ENCODE data around the gene APELA. TPM values are rescaled to one million over a fixed set of nuclear protein-coding genes. Genes with fewer than 3 reads are reported as not detected.

The APELA gene
- total and polyA plus RNA-seq, 2 donors (not counting 1 experiment from before 2014, with no cell fraction given) = not detected

- H3K27me3 ChIP-seq (replicated peaks in 1 of 4; ENCODE audit: control extremely low read depth in 1 of 4, control insufficient read depth in 3 of 4, insufficient read depth in 4 of 4, low read length in 3 of 4) = no peaks in the 10 kb centered on the region
- H3K36me3 ChIP-seq (replicated peaks in 1 of 2; ENCODE audit: control extremely low read depth in 1 of 2, control insufficient read depth in 1 of 2, extremely low read depth in 1 of 2, insufficient read depth in 2 of 2, low read length in 1 of 2) = no peaks in the 10 kb centered on the region
- ATAC-seq (ENCODE audit: low read depth) = no peak
- no peak overlapping the region for H3K9ac ChIP-seq (ENCODE audit: low read length)
- no peak overlapping the region for H3K4me3 Mint-ChIP-seq
- no peak overlapping the region for H3K27ac ChIP-seq (ENCODE audit: low read length in 2 of 2)
- no peak overlapping the region for H3K27ac Mint-ChIP-seq
- no peaks in the 10 kb centered on the region for H3K79me2 ChIP-seq (ENCODE audit: control insufficient read depth, insufficient read depth, low read length)
- no peak overlapping the region for H3K4me2 ChIP-seq (replicated peaks; ENCODE audit: low read depth, low read length, poor library complexity, severe bottlenecking)
- no peak overlapping the region for H3K4me3 ChIP-seq (ENCODE audit: control extremely low read depth in 1 of 5, extremely low read depth in 1 of 5, insufficient read depth in 1 of 5, low read depth in 2 of 5, low read length in 4 of 5)
- peaks cover 5% of the 10 kb centered on the region for H3K27me3 Mint-ChIP-seq
- no peaks in the 10 kb centered on the region for H3K4me1 Mint-ChIP-seq
- CTCF ChIA-PET = no interaction called here
- no peak overlapping the region for H2AFZ ChIP-seq (ENCODE audit: insufficient read depth, low read depth, low read length, poor library complexity, severe bottlenecking)
- H3K9me3 ChIP-seq (ENCODE audit: control extremely low read depth in 1 of 3, control insufficient read depth in 2 of 3, insufficient read depth in 1 of 3, low read length in 2 of 3) = no peaks in the 10 kb centered on the region
- no peak for TF ChIP-seq CTCF (IDR thresholded peaks at IDR 0.05)
- TF ChIP-seq EZH2 (IDR thresholded peaks at IDR 0.05; ENCODE audit: borderline replicate concordance, insufficient read depth, low read depth, low read length, poor library complexity, severe bottlenecking) = no peak
- POLR2A ChIA-PET = no interaction called here
- H4K20me1 ChIP-seq (ENCODE audit: control insufficient read depth, insufficient read depth, low read length, poor library complexity, severe bottlenecking) = no peaks in the 10 kb centered on the region
- H3K4me1 ChIP-seq (ENCODE audit: control insufficient read depth in 2 of 2, insufficient read depth in 2 of 2, low read length in 2 of 2) = no peaks in the 10 kb centered on the region
- intact Hi-C loops (cut with micrococcal nuclease) = no loop called here
- 57% methylated on average over 1 of the region's 2 CpGs for WGBS (ENCODE audit: insufficient coverage)
- H3K9me3 Mint-ChIP-seq (ENCODE audit: insufficient read depth) = no peaks in the 10 kb centered on the region
- DNase-seq = no peak
Measured at GRCh38 chr4:164847967-164848649, 28.9 kb upstream of the APELA start.

- H3K27me3 Mint-ChIP-seq = peaks cover 3% of the 10 kb centered on the region
- no peak overlapping the region for H2AFZ ChIP-seq (ENCODE audit: insufficient read depth, low read depth, low read length, poor library complexity, severe bottlenecking)
- no peaks in the 10 kb centered on the region for H3K79me2 ChIP-seq (ENCODE audit: control insufficient read depth, insufficient read depth, low read length)
- TF ChIP-seq EZH2 (IDR thresholded peaks at IDR 0.05; ENCODE audit: borderline replicate concordance, insufficient read depth, low read depth, low read length, poor library complexity, severe bottlenecking) (no peak), CTCF (IDR thresholded peaks at IDR 0.05) (no peak)
- no peak for DNase-seq
- H3K27ac Mint-ChIP-seq = no peak overlapping the region
- no peak overlapping the region for H3K4me3 ChIP-seq (ENCODE audit: control extremely low read depth in 1 of 5, extremely low read depth in 1 of 5, insufficient read depth in 1 of 5, low read depth in 2 of 5, low read length in 4 of 5)
- no peaks in the 10 kb centered on the region for H3K4me1 ChIP-seq (ENCODE audit: control insufficient read depth in 2 of 2, insufficient read depth in 2 of 2, low read length in 2 of 2)
- H3K4me3 Mint-ChIP-seq = no peak overlapping the region
- H3K9me3 Mint-ChIP-seq (ENCODE audit: insufficient read depth) = no peaks in the 10 kb centered on the region
- POLR2A ChIA-PET = no interaction called here
- no peaks in the 10 kb centered on the region for H4K20me1 ChIP-seq (ENCODE audit: control insufficient read depth, insufficient read depth, low read length, poor library complexity, severe bottlenecking)
- no peak overlapping the region for H3K27ac ChIP-seq (ENCODE audit: low read length in 2 of 2)
- H3K9ac ChIP-seq (ENCODE audit: low read length) = no peak overlapping the region
- CTCF ChIA-PET = no interaction called here
- no peaks in the 10 kb centered on the region for H3K36me3 ChIP-seq (replicated peaks in 1 of 2; ENCODE audit: control extremely low read depth in 1 of 2, control insufficient read depth in 1 of 2, extremely low read depth in 1 of 2, insufficient read depth in 2 of 2, low read length in 1 of 2)
- H3K9me3 ChIP-seq (ENCODE audit: control extremely low read depth in 1 of 3, control insufficient read depth in 2 of 3, insufficient read depth in 1 of 3, low read length in 2 of 3) = no peaks in the 10 kb centered on the region
- no peaks in the 10 kb centered on the region for H3K4me1 Mint-ChIP-seq
- no CpG with 5 or more reads among the region's 1 CpG for WGBS (ENCODE audit: insufficient coverage)
- intact Hi-C loops (cut with micrococcal nuclease) = no loop called here
- no peaks in the 10 kb centered on the region for H3K27me3 ChIP-seq (replicated peaks in 1 of 4; ENCODE audit: control extremely low read depth in 1 of 4, control insufficient read depth in 3 of 4, insufficient read depth in 4 of 4, low read length in 3 of 4)
- ATAC-seq (ENCODE audit: low read depth) = no peak
- H3K4me2 ChIP-seq (replicated peaks; ENCODE audit: low read depth, low read length, poor library complexity, severe bottlenecking) = no peak overlapping the region
Measured at GRCh38 chr4:164856396-164856795, 20.6 kb upstream of the APELA start.
